ENCODE results near the gene LRRC56.

Gene LRRC56

DNA sequence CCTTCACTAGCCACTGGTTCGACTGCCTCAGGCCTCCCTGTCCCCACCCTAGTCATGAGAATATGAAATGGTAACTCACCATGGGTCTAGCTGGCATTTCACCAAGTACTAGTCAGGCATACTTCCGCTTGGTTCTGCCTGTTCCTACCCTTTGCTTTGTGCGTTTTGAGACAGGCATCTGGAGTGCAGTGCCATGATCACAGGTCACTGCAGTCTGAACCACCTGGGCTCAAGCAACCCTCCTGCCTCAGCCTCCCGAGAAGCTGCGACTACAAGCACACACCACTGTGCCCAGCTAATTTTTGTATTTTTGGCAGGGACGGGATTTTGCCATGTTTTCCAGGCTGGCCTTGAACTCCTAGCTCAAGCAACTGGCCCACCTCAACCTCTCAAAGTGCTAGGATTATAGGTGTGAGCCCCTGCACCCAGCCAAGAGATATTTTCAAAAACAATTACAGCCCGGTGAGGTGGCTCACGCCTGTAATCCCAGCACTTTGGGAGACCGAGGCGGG is 16.1 kb upstream of the LRRC56 start:
- H3K36me3 Mint-ChIP-seq (ENCODE audit: low read depth): peaks cover 4% of the 10 kb centered on the region
- H3K4me1 Mint-ChIP-seq (ENCODE audit: low read depth): peaks cover 2% of the 10 kb centered on the region
- no peak overlapping the region for H3K4me3 Mint-ChIP-seq
- no peak overlapping the region for H3K27ac Mint-ChIP-seq
- H3K9me3 Mint-ChIP-seq: peaks cover 7% of the 10 kb centered on the region
- no peaks in the 10 kb centered on the region for H3K27me3 Mint-ChIP-seq (ENCODE audit: low read depth)
- no peak for DNase-seq (ENCODE audit: low spot score)

DNA sequence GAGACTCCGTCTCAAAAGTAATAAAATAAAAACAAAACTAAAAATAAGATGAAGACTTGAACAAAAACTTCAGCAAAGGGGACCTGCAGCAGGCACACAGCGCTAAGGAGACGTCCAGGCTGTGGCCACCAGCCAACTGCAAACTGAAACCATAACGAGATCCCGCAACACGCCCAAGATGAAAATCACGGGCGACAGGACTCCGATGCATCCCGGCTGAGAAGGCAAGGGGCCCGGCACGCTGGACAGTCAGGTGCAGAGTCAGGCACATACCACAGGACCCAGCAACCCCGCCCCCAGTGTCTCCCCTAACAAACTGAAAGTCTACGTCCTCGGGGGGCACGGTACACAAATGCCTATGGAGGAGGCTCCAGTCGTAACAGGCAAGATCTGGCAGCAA is 11.1 kb upstream of the LRRC56 start:
- Mint-ChIP-seq H3K27me3 (ENCODE audit: low read depth) (no peaks in the 10 kb centered on the region), H3K27ac (no peak overlapping the region)
- no peak for DNase-seq (ENCODE audit: low spot score)

DNA sequence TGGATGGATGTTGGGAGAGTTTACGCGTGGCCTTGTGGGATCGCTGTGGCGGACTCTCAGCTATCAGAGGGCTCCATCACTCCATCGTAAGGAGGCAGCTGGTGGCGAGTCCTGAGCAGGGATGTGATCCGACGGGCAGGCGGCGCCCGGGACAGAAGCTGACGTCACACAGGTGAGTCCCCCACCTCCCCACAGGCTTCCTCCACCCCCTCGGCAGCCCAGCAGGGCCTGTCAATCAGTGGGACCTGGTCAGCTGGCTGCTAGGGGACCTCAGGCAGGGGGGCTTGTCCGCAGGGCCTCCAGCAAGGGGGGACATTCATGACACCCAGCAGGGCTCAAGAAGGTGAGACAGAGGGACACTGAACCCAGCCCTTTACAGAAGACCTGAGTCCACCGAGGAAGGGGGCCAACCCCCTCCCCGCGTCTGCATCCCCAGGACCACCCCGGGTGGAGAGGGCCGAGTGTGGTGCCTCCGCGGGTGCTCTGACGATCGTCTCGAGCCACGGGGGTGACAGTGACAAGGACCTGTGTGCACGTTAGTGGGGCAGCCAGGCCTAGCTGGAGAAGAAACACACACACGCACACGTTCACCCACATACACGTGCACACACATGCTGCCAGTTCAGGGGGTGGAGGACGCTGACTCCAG is 9.0 kb upstream of the LRRC56 start:
- Mint-ChIP-seq H3K4me3 (no peak overlapping the region), H3K36me3 (ENCODE audit: low read depth) (peaks cover 7% of the 10 kb centered on the region), H3K4me1 (ENCODE audit: low read depth) (no peaks in the 10 kb centered on the region), H3K27me3 (ENCODE audit: low read depth) (no peaks in the 10 kb centered on the region), H3K9me3 (no peaks in the 10 kb centered on the region), H3K27ac (no peak overlapping the region)
- no peak for DNase-seq (ENCODE audit: low spot score)

More for the DNA sequence above, 11.1 kb upstream of the LRRC56 start:
- H3K36me3 Mint-ChIP-seq (ENCODE audit: low read depth): no peaks in the 10 kb centered on the region
- no peaks in the 10 kb centered on the region for H3K9me3 Mint-ChIP-seq
- no peak overlapping the region for H3K4me3 Mint-ChIP-seq
- H3K4me1 Mint-ChIP-seq (ENCODE audit: low read depth): no peaks in the 10 kb centered on the region

DNA sequence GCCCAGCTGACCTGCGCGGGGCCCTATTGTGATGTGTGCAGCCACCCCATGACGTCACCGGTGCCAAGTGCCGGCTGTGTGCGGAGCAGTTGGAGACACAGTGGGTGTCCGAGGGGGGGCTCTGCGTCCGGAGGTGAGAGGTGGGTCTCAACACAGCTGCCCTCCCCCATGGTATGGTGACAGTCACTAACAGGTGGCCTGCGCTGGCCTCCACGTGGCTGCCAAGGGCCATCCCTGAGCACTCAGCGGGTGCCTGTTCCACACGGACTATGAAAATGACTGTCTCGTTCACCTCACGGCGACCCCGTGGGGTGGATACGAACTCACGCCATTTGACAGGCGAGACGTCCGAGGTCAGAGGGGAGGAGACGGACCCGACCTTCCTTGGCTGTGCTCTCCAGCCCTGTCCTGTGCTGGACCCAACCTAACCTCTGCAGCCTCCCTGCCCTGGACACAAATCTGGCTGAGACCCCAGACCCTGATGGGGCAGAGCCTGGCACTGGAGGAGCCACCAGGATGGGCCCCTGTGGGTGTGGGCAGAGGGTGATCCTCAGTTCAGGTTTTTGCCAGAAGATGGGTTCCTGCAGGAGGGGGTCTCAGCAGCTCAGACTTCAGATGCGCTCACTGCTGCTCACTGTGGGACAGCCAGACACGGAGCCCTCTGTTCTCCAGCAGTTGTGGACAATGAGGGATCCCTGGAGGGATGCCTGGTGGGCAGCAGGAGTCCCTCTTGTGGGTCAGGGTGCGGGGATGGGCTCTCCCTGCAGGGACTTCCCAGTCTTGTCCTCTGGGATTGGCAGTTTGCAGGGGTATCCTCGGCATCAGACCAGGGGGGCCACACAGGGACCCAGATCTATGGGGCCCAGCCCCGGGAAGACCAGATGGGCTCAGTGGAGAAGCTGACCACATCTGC is 8.3 kb upstream of the LRRC56 start:
- DNase-seq (ENCODE audit: low spot score): no peak
- Mint-ChIP-seq H3K27ac (no peak overlapping the region), H3K9me3 (no peaks in the 10 kb centered on the region), H3K4me1 (ENCODE audit: low read depth) (no peaks in the 10 kb centered on the region), H3K4me3 (no peak overlapping the region), H3K27me3 (ENCODE audit: low read depth) (no peaks in the 10 kb centered on the region), H3K36me3 (ENCODE audit: low read depth) (peaks cover 7% of the 10 kb centered on the region)

GRCh38 chr11:529728-530411 is 7.5 kb upstream of the LRRC56 start:
- DNase-seq (ENCODE audit: low spot score): no peak
- Mint-ChIP-seq H3K36me3 (ENCODE audit: low read depth) (peaks cover 7% of the 10 kb centered on the region), H3K4me1 (ENCODE audit: low read depth) (no peaks in the 10 kb centered on the region), H3K27me3 (ENCODE audit: low read depth) (no peaks in the 10 kb centered on the region), H3K4me3 (no peak overlapping the region), H3K9me3 (no peaks in the 10 kb centered on the region), H3K27ac (no peak overlapping the region)

DNA sequence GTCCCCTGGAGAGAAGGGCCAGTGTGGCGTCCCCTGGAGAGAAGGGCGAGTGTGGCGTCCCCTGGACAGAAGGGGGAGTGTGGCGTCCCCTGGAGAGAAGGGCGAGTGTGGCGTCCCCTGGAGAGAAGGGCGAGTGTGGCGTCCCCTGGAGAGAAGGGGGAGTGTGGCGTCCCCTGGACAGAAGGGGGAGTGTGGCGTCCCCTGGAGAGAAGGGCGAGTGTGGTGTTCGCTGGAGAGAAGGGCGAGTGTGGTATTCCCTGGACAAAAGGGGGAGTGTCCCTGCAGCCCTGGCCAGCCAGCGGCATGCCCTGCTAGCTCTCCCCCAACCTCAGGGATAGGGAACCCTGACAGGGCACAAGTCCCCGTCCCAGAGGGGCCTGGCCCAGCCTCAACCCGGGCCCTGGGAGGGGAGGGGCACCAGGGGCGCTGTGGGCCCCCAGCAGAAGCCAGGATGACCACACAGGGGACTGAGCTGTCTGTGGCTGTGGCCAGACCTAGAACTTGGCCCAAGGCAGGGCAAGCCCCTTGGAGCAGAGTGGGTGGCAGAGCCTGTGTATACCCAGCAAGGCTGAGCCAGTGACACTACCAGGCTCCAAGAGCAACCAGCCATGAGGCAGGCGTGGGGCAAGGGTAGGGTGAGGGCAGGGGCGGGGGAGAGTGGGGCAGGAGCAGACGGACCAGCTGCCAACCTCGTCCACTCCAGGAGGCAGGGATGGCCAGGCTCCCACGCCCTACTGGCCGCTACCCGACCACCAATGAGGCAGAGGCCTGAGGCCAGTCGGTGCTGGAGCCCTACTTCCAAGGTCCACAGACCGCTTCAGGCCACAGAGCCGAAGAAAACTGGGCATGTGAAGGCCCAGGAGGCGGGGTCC is 6.1 kb upstream of the LRRC56 start:
- Mint-ChIP-seq H3K27ac (no peak overlapping the region), H3K9me3 (no peaks in the 10 kb centered on the region), H3K4me3 (no peak overlapping the region), H3K36me3 (ENCODE audit: low read depth) (peaks cover 7% of the 10 kb centered on the region), H3K4me1 (ENCODE audit: low read depth) (peaks cover 2% of the 10 kb centered on the region), H3K27me3 (ENCODE audit: low read depth) (no peaks in the 10 kb centered on the region)
- DNase-seq (ENCODE audit: low spot score): no peak

DNA sequence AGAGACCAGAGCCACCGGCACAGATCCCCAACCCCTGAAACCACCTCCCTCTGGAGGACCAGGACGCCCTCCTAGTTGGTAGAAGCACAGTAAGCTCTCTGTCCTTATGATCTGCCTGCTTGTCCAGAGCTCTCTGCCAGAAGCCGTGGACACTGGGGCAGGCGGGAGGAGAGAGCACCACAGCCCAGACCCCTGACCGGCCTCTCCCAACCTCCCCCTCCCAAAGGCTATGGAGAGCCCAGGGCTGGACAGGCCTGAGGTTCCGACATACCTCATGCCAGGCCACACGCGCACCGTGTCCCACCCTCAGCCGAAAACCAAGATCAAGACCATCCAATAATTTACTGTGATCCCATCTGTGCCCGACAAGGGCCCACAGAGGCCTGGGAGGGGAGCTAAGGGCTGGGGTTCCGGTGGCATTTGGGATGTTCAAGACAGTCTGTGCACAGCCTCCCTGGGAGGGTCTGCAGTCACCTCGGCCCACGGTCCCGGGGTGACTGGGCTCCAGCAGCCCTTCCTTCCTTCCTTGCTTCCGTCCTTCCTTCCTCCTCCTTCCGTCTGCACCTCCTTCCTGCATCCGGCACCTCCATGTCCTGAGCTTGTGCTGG is 5.3 kb upstream of the LRRC56 start:
- no peak overlapping the region for H3K27ac Mint-ChIP-seq
- no peak for DNase-seq (ENCODE audit: low spot score)
- peaks cover 7% of the 10 kb centered on the region for H3K36me3 Mint-ChIP-seq (ENCODE audit: low read depth)
- no peak overlapping the region for H3K4me3 Mint-ChIP-seq
- no peaks in the 10 kb centered on the region for H3K27me3 Mint-ChIP-seq (ENCODE audit: low read depth)
- H3K9me3 Mint-ChIP-seq: no peaks in the 10 kb centered on the region
- H3K4me1 Mint-ChIP-seq (ENCODE audit: low read depth): peaks cover 3% of the 10 kb centered on the region

DNA sequence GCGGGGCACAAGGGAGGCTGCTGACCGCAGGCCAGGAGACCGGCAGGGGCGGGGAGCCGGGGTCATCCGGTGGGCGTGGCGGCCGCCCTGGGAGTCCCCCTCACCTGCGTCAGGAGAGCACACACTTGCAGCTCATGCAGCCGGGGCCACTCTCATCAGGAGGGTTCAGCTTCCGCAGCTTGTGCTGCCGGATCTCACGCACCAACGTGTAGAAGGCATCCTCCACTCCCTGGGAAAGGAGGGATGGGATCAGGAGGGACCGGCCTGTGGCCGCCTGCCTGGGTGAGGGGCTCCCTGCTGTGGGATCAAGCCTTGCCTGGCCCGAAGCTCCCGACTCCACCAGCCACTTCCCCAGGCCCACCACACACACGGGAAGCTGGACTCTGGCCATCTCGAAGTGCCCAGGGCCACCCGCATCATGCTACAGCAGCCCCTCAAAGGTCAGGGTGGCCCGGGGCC is 4.8 kb upstream of the LRRC56 start:
- Mint-ChIP-seq H3K27me3 (ENCODE audit: low read depth) (no peaks in the 10 kb centered on the region), H3K4me1 (ENCODE audit: low read depth) (peaks cover 3% of the 10 kb centered on the region), H3K36me3 (ENCODE audit: low read depth) (peaks cover 7% of the 10 kb centered on the region), H3K4me3 (no peak overlapping the region), H3K9me3 (no peaks in the 10 kb centered on the region), H3K27ac (no peak overlapping the region)
- no peak for DNase-seq (ENCODE audit: low spot score)

- no peaks in the 10 kb centered on the region for H3K27me3 Mint-ChIP-seq (ENCODE audit: low read depth)
- peaks cover 7% of the 10 kb centered on the region for H3K36me3 Mint-ChIP-seq (ENCODE audit: low read depth)
- DNase-seq (ENCODE audit: low spot score): no peak
- peaks cover 5% of the 10 kb centered on the region for H3K4me1 Mint-ChIP-seq (ENCODE audit: low read depth)
- H3K9me3 Mint-ChIP-seq: no peaks in the 10 kb centered on the region
- no peak overlapping the region for H3K4me3 Mint-ChIP-seq
- H3K27ac Mint-ChIP-seq: no peak overlapping the region
Observed at GRCh38 chr11:532986-533585, 4.2 kb upstream of the LRRC56 start.

- Mint-ChIP-seq H3K27me3 (ENCODE audit: low read depth) (no peaks in the 10 kb centered on the region), H3K36me3 (ENCODE audit: low read depth) (peaks cover 7% of the 10 kb centered on the region), H3K27ac (no peak overlapping the region), H3K4me1 (ENCODE audit: low read depth) (peaks cover 6% of the 10 kb centered on the region), H3K4me3 (peak overlapping the region; percentile 71), H3K9me3 (no peaks in the 10 kb centered on the region)
- DNase-seq (ENCODE audit: low spot score): no peak
Observed at GRCh38 chr11:533586-534395, 3.5 kb upstream of the LRRC56 start.

DNA sequence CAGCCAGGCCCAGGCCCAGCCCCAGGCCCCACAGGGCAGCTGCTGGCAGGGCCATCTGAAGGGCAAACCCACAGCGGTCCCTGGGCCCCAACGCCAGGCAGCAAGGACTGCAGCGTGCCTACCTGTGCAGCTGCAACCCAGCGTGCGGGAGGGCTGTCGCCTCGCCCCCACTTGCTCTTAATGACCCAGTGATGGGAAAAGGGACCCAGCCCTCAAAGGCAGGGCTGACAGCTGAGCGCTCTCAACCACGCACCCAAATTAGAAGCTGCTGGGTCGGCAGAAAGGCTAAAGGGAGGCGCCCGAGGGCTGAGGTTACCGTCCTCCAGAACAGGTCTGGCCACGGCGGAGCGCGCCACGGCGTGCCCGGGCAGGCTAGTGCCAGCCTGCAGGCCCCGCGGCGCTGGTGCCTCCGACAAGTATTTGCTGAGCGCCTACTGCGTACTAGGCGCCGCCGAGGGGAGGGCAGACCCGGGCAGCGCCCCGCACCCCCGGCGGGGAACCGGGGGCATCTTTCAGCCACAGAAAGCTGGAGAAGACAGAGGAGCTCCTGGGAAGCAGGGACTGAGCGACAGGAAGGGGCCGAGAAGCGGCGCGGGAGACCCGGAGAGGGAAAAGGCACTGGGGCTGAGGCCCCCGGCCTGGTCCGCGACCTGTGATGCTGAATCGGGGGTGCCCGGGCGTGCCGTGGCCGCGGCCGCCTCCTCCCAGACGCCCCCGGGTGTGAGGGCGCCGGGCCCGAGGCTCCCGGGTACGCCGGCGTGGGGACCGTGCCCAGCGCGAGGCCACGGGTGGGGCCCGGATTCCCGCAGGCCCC is 2.7 kb upstream of the LRRC56 start:
- H3K27me3 Mint-ChIP-seq (ENCODE audit: low read depth): no peaks in the 10 kb centered on the region
- H3K4me1 Mint-ChIP-seq (ENCODE audit: low read depth): peaks cover 6% of the 10 kb centered on the region
- peaks cover 7% of the 10 kb centered on the region for H3K36me3 Mint-ChIP-seq (ENCODE audit: low read depth)
- no peaks in the 10 kb centered on the region for H3K9me3 Mint-ChIP-seq
- H3K27ac Mint-ChIP-seq: no peak overlapping the region
- peak overlapping the region; percentile 71 for H3K4me3 Mint-ChIP-seq
- DNase-seq (ENCODE audit: low spot score): no peak

DNA sequence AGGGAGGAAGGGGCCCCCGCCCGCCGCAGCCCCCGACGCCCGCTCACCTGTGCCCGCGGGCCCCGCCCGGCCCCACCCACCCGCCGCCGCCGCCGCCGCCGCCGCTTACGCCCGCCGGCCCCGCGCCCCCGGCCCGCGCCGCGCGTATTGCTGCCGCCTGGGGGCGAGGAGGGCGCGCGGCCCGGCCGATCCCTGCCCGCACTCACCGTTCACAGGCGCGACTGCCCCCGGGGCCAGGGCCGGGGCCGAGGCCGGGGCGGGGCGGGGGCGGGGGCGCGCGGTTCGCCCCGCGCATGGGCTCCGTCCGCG is 2.2 kb upstream of the LRRC56 start:
- Mint-ChIP-seq H3K9me3 (no peaks in the 10 kb centered on the region), H3K4me1 (ENCODE audit: low read depth) (peaks cover 6% of the 10 kb centered on the region), H3K4me3 (no peak overlapping the region), H3K27me3 (ENCODE audit: low read depth) (no peaks in the 10 kb centered on the region), H3K36me3 (ENCODE audit: low read depth) (peaks cover 7% of the 10 kb centered on the region), H3K27ac (no peak overlapping the region)
- DNase-seq (ENCODE audit: low spot score): no peak

All from T-helper 2 cell treated with Interferon-gamma antibody and Interleukin-4, amounts not matched to agents 5 μg/mL and 100 μg/mL, for 36 hours (primary cell).